HG03095 (cell line): ENCODE data around the gene OR6C65.
"Not testable (repeated sequence)": the region's sequence is repeated elsewhere in the genome, so short reads cannot be mapped to it uniquely, and the experiment has no call there.

Experiments
- ATAC-seq: cut with Tn5 transposase; IDR thresholded peaks from one replicate; pipeline ENCODE4 v1.9.1; 2021; ENCODE audit warnings: moderate library complexity; ENCODE audit not compliant: unreplicated experiment

OR6C65 gene

GRCh38 chr12:55400229-55400628 is at the start of gene OR6C65:
Gene OR6C65 (plus strand): TSS chr12:55400529. CDS start chr12:55400529, 0 bp downstream.
- ATAC-seq = no peak

- ATAC-seq = not testable (repeated sequence)
Observed at GRCh38 chr12:55355338-55355737, 45.0 kb upstream of the OR6C65 start.

GRCh38 chr12:55362675-55363074 is 37.7 kb upstream of the OR6C65 start, which contains the start of gene OR6C75:
Gene OR6C75 (plus strand): TSS chr12:55362975. CDS start chr12:55365111, 2,136 bp downstream.
- ATAC-seq = no peak

- ATAC-seq = no peak
Observed at GRCh38 chr12:55365086-55365485, 35.2 kb upstream of the OR6C65 start.

GRCh38 chr12:55372521-55372920 is 27.8 kb upstream of the OR6C65 start:
- no peak for ATAC-seq

- no peak for ATAC-seq
Observed at GRCh38 chr12:55385891-55386290, 14.4 kb upstream of the OR6C65 start.

- no peak for ATAC-seq
Observed at GRCh38 chr12:55392032-55392795, 8.1 kb upstream of the OR6C65 start.

GRCh38 chr12:55396326-55396725 is 4.0 kb upstream of the OR6C65 start:
- no peak for ATAC-seq

GRCh38 chr12:55407866-55408265 is 7.5 kb downstream of the OR6C65 start:
- ATAC-seq = no peak

GRCh38 chr12:55409133-55409532 is 8.8 kb downstream of the OR6C65 start:
- ATAC-seq = not testable (repeated sequence)

GRCh38 chr12:55412138-55412537 is 11.8 kb downstream of the OR6C65 start:
- ATAC-seq = not testable (repeated sequence)

- ATAC-seq = not testable (repeated sequence)
Observed at GRCh38 chr12:55413498-55414388, 13.4 kb downstream of the OR6C65 start.

- ATAC-seq = not testable (repeated sequence)
Observed at GRCh38 chr12:55414396-55414823, 14.1 kb downstream of the OR6C65 start.

- ATAC-seq = not testable (repeated sequence)
Observed at GRCh38 chr12:55414889-55415288, 14.6 kb downstream of the OR6C65 start.

- ATAC-seq = no peak
Observed at GRCh38 chr12:55416961-55417360, 16.6 kb downstream of the OR6C65 start.

GRCh38 chr12:55420307-55420962 is 20.1 kb downstream of the OR6C65 start:
- ATAC-seq = no peak

- no peak for ATAC-seq
Observed at GRCh38 chr12:55425954-55426353, 25.6 kb downstream of the OR6C65 start, which contains the start of gene OR6C76. Gene OR6C76 (plus strand): TSS chr12:55426254. CDS start chr12:55426254, 0 bp downstream.

- ATAC-seq = no peak
Observed at GRCh38 chr12:55428331-55429243, 28.3 kb downstream of the OR6C65 start.

- ATAC-seq = not testable (repeated sequence)
Observed at GRCh38 chr12:55441233-55441632, 40.9 kb downstream of the OR6C65 start.

- ATAC-seq = no peak
Observed at GRCh38 chr12:55443776-55444175, 43.4 kb downstream of the OR6C65 start, which contains the start of gene OR6C2. Gene OR6C2 (plus strand): TSS chr12:55444076. CDS start chr12:55452214, 8,138 bp downstream.
